Glomerular endothelial cell (primary cell): Measurements from ENCODE around the gene DAB1. TPM values are rescaled to one million over a fixed set of nuclear protein-coding genes. Genes with fewer than 3 reads are reported as not detected.

Experiments used
- DNase-seq: peaks from one replicate; pipeline ENCODE4 v3.0.0-alpha.2; 2011; ENCODE audit warnings: low read depth, low spot score; ENCODE audit errors: extremely low read depth
- total RNA-seq: library from RNA; depleted of rRNA; stranded (reverse); fragments of >200 nt; gene quantifications from 2 replicates; pipeline ENCODE4 v1.2.3, GENCODE V29; 2015

The DAB1 gene
- total RNA-seq, 1 donor from 2014 or later, result 0.18 TPM

GRCh38 chr1:57420981-57421785 is 2.7 kb downstream of the DAB1 start:
- DNase-seq, result no peak

GRCh38 chr1:57418971-57419370 is 4.9 kb downstream of the DAB1 start:
- DNase-seq, result no peak

- DNase-seq, result no peak
Measured at GRCh38 chr1:57411262-57411661, 12.6 kb downstream of the DAB1 start.

GRCh38 chr1:57410508-57410907 is 13.4 kb downstream of the DAB1 start:
- no peak for DNase-seq

- no peak for DNase-seq
Measured at GRCh38 chr1:57407928-57408327, 15.9 kb downstream of the DAB1 start.

- no peak for DNase-seq
Measured at GRCh38 chr1:57406428-57406970, 17.4 kb downstream of the DAB1 start.

GRCh38 chr1:57404884-57405283 is 19.0 kb downstream of the DAB1 start:
- no peak for DNase-seq

GRCh38 chr1:57403201-57403600 is 20.7 kb downstream of the DAB1 start:
- DNase-seq, result no peak

- no peak for DNase-seq
Measured at GRCh38 chr1:57401671-57402070, 22.2 kb downstream of the DAB1 start.

- no peak for DNase-seq
Measured at GRCh38 chr1:57400048-57400447, 23.8 kb downstream of the DAB1 start.

- no peak for DNase-seq
Measured at GRCh38 chr1:57393058-57393584, 30.7 kb downstream of the DAB1 start.

- no peak for DNase-seq
Measured at GRCh38 chr1:57385336-57385735, 38.5 kb downstream of the DAB1 start.

- no peak for DNase-seq
Measured at GRCh38 chr1:57384901-57385300, 39.0 kb downstream of the DAB1 start.

- no peak for DNase-seq
Measured at GRCh38 chr1:57384284-57384683, 39.6 kb downstream of the DAB1 start.

GRCh38 chr1:57381871-57382270 is 42.0 kb downstream of the DAB1 start:
- DNase-seq, result no peak

GRCh38 chr1:57381426-57381825 is 42.4 kb downstream of the DAB1 start:
- DNase-seq, result no peak

GRCh38 chr1:57380923-57381322 is 42.9 kb downstream of the DAB1 start:
- DNase-seq, result no peak

- no peak for DNase-seq
Measured at GRCh38 chr1:57378534-57378933, 45.3 kb downstream of the DAB1 start.

GRCh38 chr1:57377339-57378139 is 46.3 kb downstream of the DAB1 start:
- no peak for DNase-seq

GRCh38 chr1:57376041-57376440 is 47.8 kb downstream of the DAB1 start:
- no peak for DNase-seq

GRCh38 chr1:57369889-57370288 is 54.0 kb downstream of the DAB1 start:
- no peak for DNase-seq
